AG04449 (cell line): ENCODE measurements around the gene MGLL.

Experiments used
- CTCF ChIA-PET: fragments of 350-600 bp; formaldehyde crosslinking; extraction: SDS; loops from one replicate; lab custom pipeline; 2021; ENCODE audit warnings: antibody characterized with exemption; lab: Yijun Ruan, JAX
- POLR2A ChIA-PET: fragments of 400-600, 350-600 bp; formaldehyde crosslinking; extraction: SDS; loops from one replicate; lab custom pipeline; 2020; ENCODE audit warnings: antibody characterized with exemption, inconsistent platforms; lab: Yijun Ruan, JAX
- DNase-seq: peaks from one replicate; pipeline ENCODE4 v3.0.0-alpha.2; 2010; ENCODE audit warnings: low read depth, low spot score
- H3K4me3 ChIP-seq: 2 replicates; pipeline ENCODE4 v1.5.1; 2011; ENCODE audit warnings: low read depth, mild to moderate bottlenecking, control low read depth, low read length
- TF ChIP-seq, protein P1 (sequence below): IDR thresholded peaks from one replicate; pipeline ENCODE4 v1.5.1; 2011; ENCODE audit warnings: mild to moderate bottlenecking, moderate library complexity, low read length, control low read depth, inconsistent platforms; ENCODE audit not compliant: insufficient read depth; ENCODE audit errors: missing control alignments

MGLL gene

DNA sequence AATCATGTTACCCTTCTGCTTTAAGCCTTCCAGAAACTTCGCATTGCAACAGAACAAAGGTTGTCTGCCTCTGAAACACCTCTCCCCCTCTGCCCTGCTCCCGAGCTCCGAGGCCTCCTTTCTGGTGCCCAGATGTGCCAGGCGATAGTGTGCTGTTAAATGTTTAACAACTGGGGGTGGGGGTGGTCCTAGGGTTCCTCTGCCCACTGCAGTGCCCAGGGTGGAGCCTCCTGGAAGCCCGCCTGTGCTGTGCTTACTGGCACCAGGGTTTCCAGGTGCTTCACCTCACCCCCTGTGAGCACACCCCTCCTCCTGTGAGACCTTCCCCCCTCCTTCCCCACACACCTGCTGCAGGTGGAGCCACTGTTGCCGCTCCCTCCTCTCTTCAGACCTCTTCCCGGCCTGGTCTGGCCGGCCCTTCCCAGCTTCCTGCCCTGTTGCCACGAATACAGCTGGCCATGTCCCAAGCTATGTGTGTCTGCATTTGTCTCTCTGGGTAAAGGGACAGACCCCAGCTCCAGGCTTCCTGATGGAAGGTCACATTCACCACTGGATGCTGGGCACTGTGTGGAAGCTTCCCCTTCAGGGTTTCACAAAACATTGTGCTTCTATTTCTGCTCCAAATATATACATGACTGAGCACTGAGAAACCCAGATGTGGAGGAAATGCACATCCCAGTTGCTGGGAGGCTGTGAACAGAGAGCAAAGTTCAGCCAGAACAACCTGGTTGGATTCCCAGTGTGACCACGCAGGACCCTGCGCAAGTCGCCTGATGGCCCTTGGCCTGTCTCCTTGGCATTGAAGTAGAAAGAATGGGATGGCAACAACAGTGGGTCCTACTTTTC lies 37.2 kb downstream of the MGLL start:
- ChIA-PET CTCF (interaction anchor here (1.0 to 1.3 kb wide), 4 partner anchors 22 to 94 kb away, joined by 3 to 6 read pairs (median 3); no protein-coding TSS in a partner anchor), POLR2A (no interaction called here)
- H3K4me3 ChIP-seq, result no peak overlapping the region
- TF ChIP-seq, protein P1, sequence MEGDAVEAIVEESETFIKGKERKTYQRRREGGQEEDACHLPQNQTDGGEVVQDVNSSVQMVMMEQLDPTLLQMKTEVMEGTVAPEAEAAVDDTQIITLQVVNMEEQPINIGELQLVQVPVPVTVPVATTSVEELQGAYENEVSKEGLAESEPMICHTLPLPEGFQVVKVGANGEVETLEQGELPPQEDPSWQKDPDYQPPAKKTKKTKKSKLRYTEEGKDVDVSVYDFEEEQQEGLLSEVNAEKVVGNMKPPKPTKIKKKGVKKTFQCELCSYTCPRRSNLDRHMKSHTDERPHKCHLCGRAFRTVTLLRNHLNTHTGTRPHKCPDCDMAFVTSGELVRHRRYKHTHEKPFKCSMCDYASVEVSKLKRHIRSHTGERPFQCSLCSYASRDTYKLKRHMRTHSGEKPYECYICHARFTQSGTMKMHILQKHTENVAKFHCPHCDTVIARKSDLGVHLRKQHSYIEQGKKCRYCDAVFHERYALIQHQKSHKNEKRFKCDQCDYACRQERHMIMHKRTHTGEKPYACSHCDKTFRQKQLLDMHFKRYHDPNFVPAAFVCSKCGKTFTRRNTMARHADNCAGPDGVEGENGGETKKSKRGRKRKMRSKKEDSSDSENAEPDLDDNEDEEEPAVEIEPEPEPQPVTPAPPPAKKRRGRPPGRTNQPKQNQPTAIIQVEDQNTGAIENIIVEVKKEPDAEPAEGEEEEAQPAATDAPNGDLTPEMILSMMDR, result no peak
- no peak for DNase-seq

DNA sequence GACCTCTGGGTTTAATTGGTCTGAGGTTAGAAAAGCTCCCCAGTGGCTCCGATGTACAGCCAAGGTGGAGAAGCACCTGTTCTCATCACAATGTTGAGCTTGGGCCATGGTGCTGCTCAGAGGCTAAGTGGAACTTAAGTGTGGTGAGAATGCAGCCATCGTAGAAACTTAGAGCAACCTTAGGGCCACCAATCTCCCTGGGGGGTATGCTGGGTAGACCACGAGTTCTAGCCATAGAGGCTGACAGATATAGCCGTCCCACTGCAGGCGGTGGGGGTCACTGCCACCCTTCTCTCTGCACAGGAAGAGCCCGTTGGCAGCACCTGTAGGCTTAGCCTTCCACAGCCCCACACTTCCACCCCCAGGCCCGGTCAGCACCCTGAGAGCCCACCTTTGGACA lies 38.0 kb downstream of the MGLL start:
- DNase-seq, result no peak
- TF ChIP-seq, protein P1, result no peak
- CTCF ChIA-PET, result interaction anchor here (0.8 to 1.3 kb wide), 5 partner anchors 8 to 93 kb away, joined by 3 to 8 read pairs (median 4); no protein-coding TSS in a partner anchor
- H3K4me3 ChIP-seq, result no peak overlapping the region
- POLR2A ChIA-PET, result no interaction called here

DNA sequence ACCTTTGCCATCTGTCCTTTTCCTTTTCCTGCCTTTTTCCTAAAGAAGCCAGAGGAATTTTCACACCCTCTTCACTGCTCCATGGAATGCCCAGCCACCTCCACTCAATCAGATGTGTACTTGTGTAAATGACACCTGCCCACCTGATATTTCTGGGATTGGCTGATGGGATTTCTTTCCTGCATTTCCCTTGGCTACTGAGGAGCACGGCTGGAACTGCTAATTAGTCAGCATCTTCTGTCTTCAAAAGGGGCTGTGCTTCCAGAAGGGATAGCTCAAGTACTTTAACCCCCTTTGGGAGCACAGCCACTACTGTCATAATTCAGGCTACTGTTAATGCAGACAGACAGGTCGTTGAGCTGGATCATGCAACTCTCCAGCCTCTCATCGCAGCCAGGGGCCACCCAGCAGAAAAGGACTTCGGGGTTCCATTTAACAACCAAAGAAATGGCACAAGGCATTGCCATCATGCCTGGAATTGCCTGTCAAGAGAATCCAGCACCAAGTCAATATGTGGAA lies 38.6 kb downstream of the MGLL start:
- CTCF ChIA-PET, result interaction anchor here (0.8 to 1.3 kb wide), 4 partner anchors 9 to 88 kb away, joined by 3 to 8 read pairs (median 5); no protein-coding TSS in a partner anchor
- POLR2A ChIA-PET, result no interaction called here
- TF ChIP-seq, protein P1, result no peak
- H3K4me3 ChIP-seq, result no peak overlapping the region
- DNase-seq, result no peak

DNA sequence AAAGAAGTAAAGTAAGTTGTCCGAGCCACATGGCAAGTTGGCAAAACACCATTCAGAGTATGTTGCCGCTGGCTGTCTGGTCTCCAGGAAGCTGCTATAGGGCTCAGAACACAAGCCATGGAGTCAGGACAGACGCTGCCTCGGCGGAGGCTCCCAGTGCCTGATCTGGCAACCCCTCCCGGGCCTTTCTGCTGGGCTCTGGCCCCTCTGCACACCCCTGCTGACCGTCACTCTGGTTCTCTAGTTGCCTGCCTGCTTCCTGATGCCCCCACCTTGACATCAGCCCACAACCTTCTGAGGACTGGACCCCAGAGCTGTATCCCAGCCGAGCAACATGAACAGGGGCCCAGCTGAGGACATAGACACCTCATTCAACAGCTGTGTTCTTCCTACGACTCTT lies 39.1 kb downstream of the MGLL start:
- CTCF ChIA-PET, result interaction anchor here (1.3 kb wide), 1 partner anchor 87 kb away, joined by 8 read pairs; no protein-coding TSS in a partner anchor
- DNase-seq, result no peak
- TF ChIP-seq, protein P1, result no peak
- no peak overlapping the region for H3K4me3 ChIP-seq
- POLR2A ChIA-PET, result interaction anchor here (0.7 kb wide), 1 partner anchor 42 kb away, joined by 3 read pairs; no protein-coding TSS in a partner anchor

DNA sequence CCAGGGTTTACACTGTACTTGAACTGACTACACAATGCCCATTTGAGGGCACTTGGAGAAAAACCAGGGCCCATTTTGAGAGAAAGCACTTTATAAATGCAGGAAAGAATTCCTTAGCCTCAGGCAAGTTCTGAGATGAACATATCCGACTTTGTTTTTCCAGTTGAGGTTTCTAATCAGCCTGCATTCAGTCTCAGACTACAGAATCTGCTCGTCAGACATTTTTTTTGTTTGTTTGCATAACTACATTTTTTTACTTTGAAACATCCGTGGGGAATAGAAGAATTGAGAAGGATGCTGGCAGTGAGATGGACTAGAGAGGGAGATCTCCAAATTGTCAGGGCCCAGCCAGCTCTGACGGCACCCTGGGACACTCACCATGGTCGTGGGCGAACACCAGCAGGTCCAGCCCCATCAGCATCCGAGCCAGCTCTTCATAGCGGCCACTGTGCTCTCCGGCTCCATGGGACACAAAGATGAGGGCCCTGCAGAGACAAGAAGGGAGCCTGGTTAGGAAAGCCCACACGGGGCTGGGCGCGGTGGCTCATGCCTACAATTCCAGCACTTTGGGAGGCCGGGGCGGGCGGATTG lies 40.8 kb downstream of the MGLL start:
- ChIA-PET POLR2A (interaction anchor here (1.3 kb wide), 1 partner anchor 9 kb away, joined by 3 read pairs; no protein-coding TSS in a partner anchor), CTCF (interaction anchor here (0.7 to 4.5 kb wide), 5 partner anchors 9 to 91 kb away, joined by 3 to 22 read pairs (median 3); no protein-coding TSS in a partner anchor)
- H3K4me3 ChIP-seq, result no peak overlapping the region
- DNase-seq, result peak; percentile 84
- TF ChIP-seq, protein P1, result no peak
